ENCODE measurements around the gene OSBPL8. TPM values are rescaled to one million over a fixed set of nuclear protein-coding genes. Genes with fewer than 3 reads are reported as not detected.

Gene OSBPL8
- total and polyA plus RNA-seq, 2 experiments from 2014 or later, result 78.0 to 124 TPM

DNA sequence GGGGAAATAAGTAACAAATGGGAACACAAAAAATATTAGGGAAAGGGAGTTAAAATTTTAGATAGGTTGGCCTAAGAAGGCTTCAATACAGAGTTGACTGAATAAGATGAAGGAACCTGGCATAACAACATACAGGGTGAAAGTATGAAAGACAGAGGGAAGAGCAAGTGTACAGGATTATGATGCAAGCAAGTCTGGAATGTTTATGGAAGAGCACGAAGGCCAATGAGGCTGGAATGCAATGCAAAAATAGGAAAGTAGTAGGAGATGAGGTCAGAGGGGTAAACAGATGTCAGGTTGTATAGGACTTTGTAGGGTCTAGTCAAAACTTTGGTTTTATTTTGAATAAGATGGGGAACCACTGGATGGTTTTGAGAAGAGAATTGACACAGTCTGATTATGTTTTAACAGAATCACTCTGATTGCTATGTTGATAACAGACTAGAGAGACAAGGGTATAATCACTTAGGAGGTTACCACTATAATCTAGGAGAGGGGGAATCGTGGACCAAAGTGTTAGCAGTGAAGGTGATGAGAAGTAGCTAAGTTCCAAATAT lies 96.8 kb downstream of the OSBPL8 start:
- peaks cover 16% of the 10 kb centered on the region for H3K79me2 ChIP-seq (replicated peaks; ENCODE audit: insufficient read depth)
- Mint-ChIP-seq H3K36me3 (ENCODE audit: low read depth) (no peaks in the 10 kb centered on the region), H3K27me3 (ENCODE audit: insufficient read depth, low read depth, poor library complexity) (no peaks in the 10 kb centered on the region), H3K27ac (no peak overlapping the region), H3K4me3 (no peak overlapping the region), H3K9me3 (no peaks in the 10 kb centered on the region), H3K4me1 (peaks cover 10% of the 10 kb centered on the region)
- H4K20me1 ChIP-seq (replicated peaks; ENCODE audit: insufficient read depth), result no peaks in the 10 kb centered on the region; the same call in 1 of the 2 replicates
- H3K27me3 ChIP-seq (ENCODE audit: insufficient read depth), result no peaks in the 10 kb centered on the region
- H3K36me3 ChIP-seq (ENCODE audit: insufficient read depth), result no peaks in the 10 kb centered on the region
- H3K4me3 ChIP-seq, result no peak overlapping the region
- no peak overlapping the region for H3K27ac ChIP-seq (ENCODE audit: low read depth)
- no peaks in the 10 kb centered on the region; the same call in 1 of the 2 replicates for H3K4me1 ChIP-seq (ENCODE audit: insufficient read depth)
- DNase-seq (ENCODE audit: low spot score) (no peak), ATAC-seq (no peak)
- no peaks in the 10 kb centered on the region for H3F3A ChIP-seq (replicated peaks; ENCODE audit: low read depth)
- no peak overlapping the region for H3K4me2 ChIP-seq
- H2AFZ ChIP-seq, result no peak overlapping the region
- TF ChIP-seq NANOG (IDR thresholded peaks at IDR 0.05; ENCODE audit: borderline replicate concordance), result no peak
- TF ChIP-seq, protein P1, sequence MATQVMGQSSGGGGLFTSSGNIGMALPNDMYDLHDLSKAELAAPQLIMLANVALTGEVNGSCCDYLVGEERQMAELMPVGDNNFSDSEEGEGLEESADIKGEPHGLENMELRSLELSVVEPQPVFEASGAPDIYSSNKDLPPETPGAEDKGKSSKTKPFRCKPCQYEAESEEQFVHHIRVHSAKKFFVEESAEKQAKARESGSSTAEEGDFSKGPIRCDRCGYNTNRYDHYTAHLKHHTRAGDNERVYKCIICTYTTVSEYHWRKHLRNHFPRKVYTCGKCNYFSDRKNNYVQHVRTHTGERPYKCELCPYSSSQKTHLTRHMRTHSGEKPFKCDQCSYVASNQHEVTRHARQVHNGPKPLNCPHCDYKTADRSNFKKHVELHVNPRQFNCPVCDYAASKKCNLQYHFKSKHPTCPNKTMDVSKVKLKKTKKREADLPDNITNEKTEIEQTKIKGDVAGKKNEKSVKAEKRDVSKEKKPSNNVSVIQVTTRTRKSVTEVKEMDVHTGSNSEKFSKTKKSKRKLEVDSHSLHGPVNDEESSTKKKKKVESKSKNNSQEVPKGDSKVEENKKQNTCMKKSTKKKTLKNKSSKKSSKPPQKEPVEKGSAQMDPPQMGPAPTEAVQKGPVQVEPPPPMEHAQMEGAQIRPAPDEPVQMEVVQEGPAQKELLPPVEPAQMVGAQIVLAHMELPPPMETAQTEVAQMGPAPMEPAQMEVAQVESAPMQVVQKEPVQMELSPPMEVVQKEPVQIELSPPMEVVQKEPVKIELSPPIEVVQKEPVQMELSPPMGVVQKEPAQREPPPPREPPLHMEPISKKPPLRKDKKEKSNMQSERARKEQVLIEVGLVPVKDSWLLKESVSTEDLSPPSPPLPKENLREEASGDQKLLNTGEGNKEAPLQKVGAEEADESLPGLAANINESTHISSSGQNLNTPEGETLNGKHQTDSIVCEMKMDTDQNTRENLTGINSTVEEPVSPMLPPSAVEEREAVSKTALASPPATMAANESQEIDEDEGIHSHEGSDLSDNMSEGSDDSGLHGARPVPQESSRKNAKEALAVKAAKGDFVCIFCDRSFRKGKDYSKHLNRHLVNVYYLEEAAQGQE (IDR thresholded peaks at IDR 0.05; ENCODE audit: unreplicated experiment), result no peak
- no peak for TF ChIP-seq JUNB (IDR thresholded peaks at IDR 0.05; ENCODE audit: unreplicated experiment)
- TF ChIP-seq CREB1 (CRISPR knock-in tag; IDR thresholded peaks at IDR 0.05; ENCODE audit: low read depth), result no peak
- TF ChIP-seq STAT1 (IDR thresholded peaks at IDR 0.05; ENCODE audit: unreplicated experiment), result no peak
- TF ChIP-seq, protein P2, sequence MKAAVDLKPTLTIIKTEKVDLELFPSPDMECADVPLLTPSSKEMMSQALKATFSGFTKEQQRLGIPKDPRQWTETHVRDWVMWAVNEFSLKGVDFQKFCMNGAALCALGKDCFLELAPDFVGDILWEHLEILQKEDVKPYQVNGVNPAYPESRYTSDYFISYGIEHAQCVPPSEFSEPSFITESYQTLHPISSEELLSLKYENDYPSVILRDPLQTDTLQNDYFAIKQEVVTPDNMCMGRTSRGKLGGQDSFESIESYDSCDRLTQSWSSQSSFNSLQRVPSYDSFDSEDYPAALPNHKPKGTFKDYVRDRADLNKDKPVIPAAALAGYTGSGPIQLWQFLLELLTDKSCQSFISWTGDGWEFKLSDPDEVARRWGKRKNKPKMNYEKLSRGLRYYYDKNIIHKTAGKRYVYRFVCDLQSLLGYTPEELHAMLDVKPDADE (IDR thresholded peaks at IDR 0.05), result no peak
- H3K9me2 ChIP-seq (ENCODE audit: insufficient read depth), result no peaks in the 10 kb centered on the region

GRCh38 chr12:76460807-76461206 lies 98.8 kb downstream of the OSBPL8 start:
- no peak overlapping the region for H3K27ac ChIP-seq (ENCODE audit: low read depth)
- TF ChIP-seq ZNF114 (CRISPR knock-in tag; IDR thresholded peaks at IDR 0.05) (no peak), STAT1 (IDR thresholded peaks at IDR 0.05; ENCODE audit: unreplicated experiment) (no peak), POLR2AphosphoS5 (IDR thresholded peaks at IDR 0.05; ENCODE audit: low read depth) (no peak), ZNF462 (CRISPR knock-in tag; IDR thresholded peaks at IDR 0.05) (no peak)

More at GRCh38 chr12:76460807-76461206, 98.8 kb downstream of the OSBPL8 start:
- Histone ChIP-seq H3F3A (replicated peaks; ENCODE audit: low read depth) (no peaks in the 10 kb centered on the region), H3K36me3 (ENCODE audit: insufficient read depth) (no peaks in the 10 kb centered on the region), H3K4me1 (ENCODE audit: insufficient read depth) (no peaks in the 10 kb centered on the region; the same call in 1 of the 2 replicates), H3K9me2 (ENCODE audit: insufficient read depth) (no peaks in the 10 kb centered on the region), H2AFZ (no peak overlapping the region), H3K79me2 (replicated peaks; ENCODE audit: insufficient read depth) (peaks cover 10% of the 10 kb centered on the region), H3K4me3 (no peak overlapping the region), H4K20me1 (replicated peaks; ENCODE audit: insufficient read depth) (no peaks in the 10 kb centered on the region; the same call in 1 of the 2 replicates), H3K27me3 (ENCODE audit: insufficient read depth) (no peaks in the 10 kb centered on the region), H3K4me2 (no peak overlapping the region)
- H3K27ac Mint-ChIP-seq, result no peak overlapping the region
- no peaks in the 10 kb centered on the region for H3K27me3 Mint-ChIP-seq (ENCODE audit: insufficient read depth, low read depth, poor library complexity)
- no peak overlapping the region for H3K4me3 Mint-ChIP-seq
- H3K4me1 Mint-ChIP-seq, result peaks cover 3% of the 10 kb centered on the region; the same call in 2 of the 3 replicates
- ATAC-seq (no peak), DNase-seq (ENCODE audit: low spot score) (no peak)
- H3K36me3 Mint-ChIP-seq (ENCODE audit: low read depth), result no peaks in the 10 kb centered on the region
- no peaks in the 10 kb centered on the region for H3K9me3 Mint-ChIP-seq

Measured in GM23338 (cell line).